Mesothelial cell of epicardium (in vitro differentiated cells): ENCODE measurements around the gene TACC2. TPM values are rescaled to one million over a fixed set of nuclear protein-coding genes. Genes with fewer than 3 reads are reported as not detected.
A peak's percentile ranks its signal among the peaks of the same experiment; 100 is the strongest.

Experiments used
- DNase-seq, 2 experiments: peaks; one replicate each; pipeline ENCODE4 v3.0.0; 2021; ENCODE audit warnings: low spot score in 2 of 2; ENCODE audit not compliant: unreplicated experiment in 2 of 2
- H3K27ac Mint-ChIP-seq: 2 replicates; pipeline ENCODE4 v1.8.0; 2021; ENCODE audit warnings: mixed read lengths
- H3K27me3 Mint-ChIP-seq: 2 replicates; pipeline ENCODE4 v1.8.0; 2021; ENCODE audit warnings: low read depth, mixed read lengths
- H3K36me3 Mint-ChIP-seq: 2 replicates; pipeline ENCODE4 v1.8.0; 2021; ENCODE audit warnings: mixed read lengths
- H3K4me1 Mint-ChIP-seq: 2 replicates; pipeline ENCODE4 v1.8.0; 2021; ENCODE audit warnings: mixed read lengths
- H3K4me3 Mint-ChIP-seq: 2 replicates; pipeline ENCODE4 v1.8.0; 2021; ENCODE audit warnings: mild to moderate bottlenecking, moderate library complexity, mixed read lengths
- H3K9me3 Mint-ChIP-seq: 2 replicates; pipeline ENCODE4 v1.8.0; 2021; ENCODE audit warnings: mixed read lengths
- CTCF ChIP-seq: fragments of 200-600 bp; sonication (generic); IDR thresholded peaks from one replicate; pipeline ENCODE4 v1.5.0; 2021; ENCODE audit warnings: antibody characterized with exemption; ENCODE audit not compliant: unreplicated experiment
- total RNA-seq: library from RNA; stranded (reverse); gene quantifications from 3 replicates; pipeline ENCODE4 v1.2.1, GENCODE V29; 2021

TACC2 gene
- total RNA-seq, 1 donor from 2014 or later: 25.5 TPM

GRCh38 chr10:121949049-121949448 is 39.9 kb upstream of the TACC2 start:
- TF ChIP-seq CTCF: no peak
- Mint-ChIP-seq H3K4me3 (no peak overlapping the region), H3K27ac (no peak overlapping the region)

GRCh38 chr10:121949451-121949850 is 39.5 kb upstream of the TACC2 start:
- TF ChIP-seq CTCF: no peak
- no peak for DNase-seq
- H3K27ac Mint-ChIP-seq: peak overlapping the region; percentile 1
- H3K9me3 Mint-ChIP-seq: no peaks in the 10 kb centered on the region
- no peak overlapping the region for H3K4me3 Mint-ChIP-seq
- peaks cover 14% of the 10 kb centered on the region for H3K36me3 Mint-ChIP-seq
- peaks cover 8% of the 10 kb centered on the region for H3K4me1 Mint-ChIP-seq
- H3K27me3 Mint-ChIP-seq: no peaks in the 10 kb centered on the region

More at GRCh38 chr10:121949049-121949448, 39.9 kb upstream of the TACC2 start:
- Mint-ChIP-seq H3K4me1 (peaks cover 8% of the 10 kb centered on the region), H3K9me3 (no peaks in the 10 kb centered on the region), H3K27me3 (no peaks in the 10 kb centered on the region), H3K36me3 (peaks cover 14% of the 10 kb centered on the region)
- DNase-seq: no peak

- H3K36me3 Mint-ChIP-seq: peaks cover 26% of the 10 kb centered on the region
- no peaks in the 10 kb centered on the region for H3K9me3 Mint-ChIP-seq
- no peaks in the 10 kb centered on the region for H3K27me3 Mint-ChIP-seq
- no peak overlapping the region for H3K27ac Mint-ChIP-seq
- H3K4me1 Mint-ChIP-seq: peaks cover 8% of the 10 kb centered on the region
- H3K4me3 Mint-ChIP-seq: no peak overlapping the region
- DNase-seq: no peak
- TF ChIP-seq CTCF: no peak
These were observed 36.7 kb upstream of the TACC2 start for GRCh38 chr10:121952226-121952625.

- Mint-ChIP-seq H3K27ac (peak overlapping the region; percentile 22), H3K4me3 (no peak overlapping the region), H3K4me1 (no peaks in the 10 kb centered on the region), H3K36me3 (peaks cover 28% of the 10 kb centered on the region), H3K9me3 (no peaks in the 10 kb centered on the region), H3K27me3 (no peaks in the 10 kb centered on the region)
- no peak for TF ChIP-seq CTCF
- no peak for DNase-seq
These were observed 32.6 kb upstream of the TACC2 start for GRCh38 chr10:121956111-121957061.

GRCh38 chr10:121959671-121960070 is 29.3 kb upstream of the TACC2 start:
- Mint-ChIP-seq H3K27me3 (no peaks in the 10 kb centered on the region), H3K36me3 (peaks cover 27% of the 10 kb centered on the region), H3K27ac (no peak overlapping the region), H3K4me1 (no peaks in the 10 kb centered on the region), H3K9me3 (no peaks in the 10 kb centered on the region), H3K4me3 (no peak overlapping the region)
- no peak for TF ChIP-seq CTCF
- DNase-seq: no peak
